Endodermal cell (in vitro differentiated cells): Measurements from ENCODE around the gene LRRC2. TPM values are rescaled to one million over a fixed set of nuclear protein-coding genes. Genes with fewer than 3 reads are reported as not detected.
A peak's percentile ranks its signal among the peaks of the same experiment; 100 is the strongest.

ENCODE experiments used
- DNase-seq: peaks from one replicate; pipeline ENCODE4 v3.0.0-alpha.2; 2017
- H3K27ac ChIP-seq: 2 replicates; pipeline ENCODE4 v1.5.1; 2013; ENCODE audit warnings: mild to moderate bottlenecking, low read depth, low read length, moderate library complexity
- H3K27me3 ChIP-seq: 2 replicates; pipeline ENCODE4 v1.6.1; 2013; ENCODE audit warnings: mild to moderate bottlenecking, low read length, moderate library complexity; ENCODE audit not compliant: insufficient read depth, control insufficient read depth, poor library complexity, severe bottlenecking
- H3K36me3 ChIP-seq: 2 replicates; pipeline ENCODE4 v1.7.0; 2013; ENCODE audit warnings: mild to moderate bottlenecking, low read length, moderate library complexity; ENCODE audit not compliant: control insufficient read depth, insufficient read depth
- H3K4me1 ChIP-seq: one replicate; pipeline ENCODE4 v1.7.0; 2013; ENCODE audit warnings: low read length; ENCODE audit not compliant: control insufficient read depth, insufficient read depth
- H3K4me3 ChIP-seq: 2 replicates; pipeline ENCODE4 v1.5.1; 2013; ENCODE audit warnings: mild to moderate bottlenecking, low read length, moderate library complexity
- H3K9ac ChIP-seq: 2 replicates; pipeline ENCODE4 v1.6.1; 2013; ENCODE audit warnings: mild to moderate bottlenecking, low read length, moderate library complexity; ENCODE audit not compliant: poor library complexity, severe bottlenecking; ENCODE audit errors: extremely low read depth
- H3K9me3 ChIP-seq: 2 replicates; pipeline ENCODE4 v1.6.1; 2013; ENCODE audit warnings: mild to moderate bottlenecking, low read length, moderate library complexity; ENCODE audit not compliant: control insufficient read depth
- H3K27ac Mint-ChIP-seq: 2 replicates; pipeline ENCODE4 v1.8.0; 2020; ENCODE audit warnings: mixed read lengths
- H3K27me3 Mint-ChIP-seq: 2 replicates; pipeline ENCODE4 v1.8.0; 2021; ENCODE audit warnings: mild to moderate bottlenecking, mixed read lengths; ENCODE audit not compliant: insufficient read depth
- H3K36me3 Mint-ChIP-seq: 2 replicates; pipeline ENCODE4 v1.8.0; 2020; ENCODE audit warnings: low read depth, mixed read lengths
- H3K4me1 Mint-ChIP-seq: 2 replicates; pipeline ENCODE4 v1.8.0; 2020; ENCODE audit warnings: mixed read lengths
- H3K4me3 Mint-ChIP-seq: 2 replicates; pipeline ENCODE4 v1.8.0; 2020; ENCODE audit warnings: mild to moderate bottlenecking, moderate library complexity, mixed read lengths
- H3K9me3 Mint-ChIP-seq: 2 replicates; pipeline ENCODE4 v1.8.0; 2020; ENCODE audit warnings: mild to moderate bottlenecking, mixed read lengths
- CTCF ChIP-seq: fragments of 200-600 bp; sonication (generic); conservative IDR thresholded peaks from 2 replicates; pipeline ENCODE4 v1.5.0; 2021; ENCODE audit warnings: antibody characterized with exemption, mild to moderate bottlenecking
- WGBS, 2 experiments: methylation state at CpG; one replicate each; pipeline versions ENCODE4 v1.1.5 to v1.1.7; 2013; ENCODE audit warnings: missing lambda C conversion rate in 2 of 2, mixed read lengths in 1 of 2; ENCODE audit not compliant: insufficient coverage in 1 of 2, insufficient read length in 1 of 2; 5-methylcytosine and 5-hydroxymethylcytosine counted together
- total RNA-seq, 2 donors: library from RNA; stranded (reverse); fragmentation: NEBNext Ultra II Directional in 1 of 2; extraction: Animal tissue kit (Norgen Biotek cat#: 25700) in 1 of 2; gene quantifications; 2 replicates in 1 of 2; 3 replicates in 1 of 2; pipeline ENCODE4 v1.2.1, GENCODE V29; 2021

LRRC2 gene
- total RNA-seq, 2 donors from 2014 or later: 8.9 to 10.2 TPM

- peaks cover 4% of the 10 kb centered on the region for H3K4me1 ChIP-seq
- no peak overlapping the region for H3K27ac ChIP-seq
- Mint-ChIP-seq H3K9me3 (peaks cover 15% of the 10 kb centered on the region), H3K27me3 (peaks cover 3% of the 10 kb centered on the region), H3K4me3 (no peak overlapping the region), H3K4me1 (peaks cover 18% of the 10 kb centered on the region), H3K27ac (no peak overlapping the region), H3K36me3 (peaks cover 4% of the 10 kb centered on the region)
- WGBS, 2 experiments: 90% methylated on average over 4 of the region's 4 CpGs
- H3K9ac ChIP-seq: no peak overlapping the region
- no peak for DNase-seq
- H3K36me3 ChIP-seq: no peaks in the 10 kb centered on the region
- H3K4me3 ChIP-seq: no peak overlapping the region
- no peaks in the 10 kb centered on the region for H3K9me3 ChIP-seq
- no peak for TF ChIP-seq CTCF
- no peaks in the 10 kb centered on the region for H3K27me3 ChIP-seq
Observed at GRCh38 chr3:46489381-46489780, 76.7 kb downstream of the LRRC2 start.

GRCh38 chr3:46488735-46489361, 77.3 kb downstream of the LRRC2 start:
- Histone ChIP-seq H3K36me3 (no peaks in the 10 kb centered on the region), H3K9ac (no peak overlapping the region), H3K27me3 (no peaks in the 10 kb centered on the region), H3K4me3 (no peak overlapping the region), H3K27ac (no peak overlapping the region), H3K4me1 (peaks cover 4% of the 10 kb centered on the region), H3K9me3 (no peaks in the 10 kb centered on the region)
- Mint-ChIP-seq H3K4me3 (no peak overlapping the region), H3K27ac (no peak overlapping the region), H3K4me1 (peaks cover 18% of the 10 kb centered on the region), H3K27me3 (peaks cover 3% of the 10 kb centered on the region), H3K9me3 (peaks cover 10% of the 10 kb centered on the region), H3K36me3 (peaks cover 4% of the 10 kb centered on the region)
- TF ChIP-seq CTCF: peak; percentile 100
- 23 to 26% methylated on average over 11 to 26 of the region's 26 CpGs for WGBS, 2 experiments
- peak; percentile 99 for DNase-seq

GRCh38 chr3:46485779-46486175, 80.3 kb downstream of the LRRC2 start:
- TF ChIP-seq CTCF: no peak
- Histone ChIP-seq H3K9me3 (no peaks in the 10 kb centered on the region), H3K4me3 (no peak overlapping the region), H3K27me3 (no peaks in the 10 kb centered on the region), H3K9ac (no peak overlapping the region), H3K4me1 (peaks cover 4% of the 10 kb centered on the region), H3K36me3 (no peaks in the 10 kb centered on the region), H3K27ac (no peak overlapping the region)
- no peaks in the 10 kb centered on the region for H3K27me3 Mint-ChIP-seq
- H3K36me3 Mint-ChIP-seq: no peaks in the 10 kb centered on the region
- 92 to 98% methylated on average over 4 of the region's 4 CpGs for WGBS, 2 experiments
- H3K4me3 Mint-ChIP-seq: no peak overlapping the region
- H3K4me1 Mint-ChIP-seq: peaks cover 18% of the 10 kb centered on the region
- no peaks in the 10 kb centered on the region for H3K9me3 Mint-ChIP-seq
- peak; percentile 25 for DNase-seq
- no peak overlapping the region for H3K27ac Mint-ChIP-seq
